ENCODE data around the gene MACROD2.

GRCh38 chr20:15643713-15644112 lies 1648.4 kb downstream of the MACROD2 start:
- TF ChIP-seq CTCF (IDR thresholded peaks at IDR 0.05) = peak in 1 of 6 experiments; percentile 29
- TF ChIP-seq POLR2A (IDR thresholded peaks at IDR 0.05) = no peak
